ENCODE results near the gene MACROD1. TPM values are rescaled to one million over a fixed set of nuclear protein-coding genes. Genes with fewer than 3 reads are reported as not detected.

MACROD1 gene
- polyA plus RNA-seq, 1 donor (not counting 4 experiments of a cell fraction or from before 2014, with no cell fraction given): 4.6 TPM

DNA sequence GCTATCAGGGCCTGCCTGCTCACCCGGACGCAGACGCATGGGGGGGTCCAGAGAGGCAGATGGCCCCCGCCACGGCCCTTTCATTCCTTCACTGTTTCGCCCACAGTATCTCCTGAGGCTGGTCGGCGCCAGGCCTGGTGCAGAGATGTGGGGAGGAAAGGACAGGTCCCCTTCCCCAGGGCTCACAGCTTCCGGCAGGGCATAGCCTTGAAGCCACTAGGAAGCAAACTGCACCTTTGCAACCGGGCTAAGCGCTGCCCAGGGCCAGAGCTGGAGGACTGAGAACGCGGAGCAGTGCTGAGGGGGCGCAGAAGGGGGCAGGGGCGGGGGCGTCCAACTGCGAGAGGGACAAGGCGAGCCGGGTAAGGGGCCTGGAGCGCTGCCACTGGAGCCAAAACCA, 150.4 kb downstream of the MACROD1 start:
- dilution Hi-C loops (cut with MboI; ENCODE audit: extremely low pct_ligation_motif_present, low sequenced_read_pairs): no loop called here
- no peak for TF ChIP-seq EZH2 (IDR thresholded peaks at IDR 0.05; ENCODE audit: low read length)
- TF ChIP-seq, protein P1, sequence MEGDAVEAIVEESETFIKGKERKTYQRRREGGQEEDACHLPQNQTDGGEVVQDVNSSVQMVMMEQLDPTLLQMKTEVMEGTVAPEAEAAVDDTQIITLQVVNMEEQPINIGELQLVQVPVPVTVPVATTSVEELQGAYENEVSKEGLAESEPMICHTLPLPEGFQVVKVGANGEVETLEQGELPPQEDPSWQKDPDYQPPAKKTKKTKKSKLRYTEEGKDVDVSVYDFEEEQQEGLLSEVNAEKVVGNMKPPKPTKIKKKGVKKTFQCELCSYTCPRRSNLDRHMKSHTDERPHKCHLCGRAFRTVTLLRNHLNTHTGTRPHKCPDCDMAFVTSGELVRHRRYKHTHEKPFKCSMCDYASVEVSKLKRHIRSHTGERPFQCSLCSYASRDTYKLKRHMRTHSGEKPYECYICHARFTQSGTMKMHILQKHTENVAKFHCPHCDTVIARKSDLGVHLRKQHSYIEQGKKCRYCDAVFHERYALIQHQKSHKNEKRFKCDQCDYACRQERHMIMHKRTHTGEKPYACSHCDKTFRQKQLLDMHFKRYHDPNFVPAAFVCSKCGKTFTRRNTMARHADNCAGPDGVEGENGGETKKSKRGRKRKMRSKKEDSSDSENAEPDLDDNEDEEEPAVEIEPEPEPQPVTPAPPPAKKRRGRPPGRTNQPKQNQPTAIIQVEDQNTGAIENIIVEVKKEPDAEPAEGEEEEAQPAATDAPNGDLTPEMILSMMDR (optimal IDR thresholded peaks at IDR 0.05 in 1 of 3, IDR thresholded peaks at IDR 0.05 in 1 of 3, conservative IDR thresholded peaks at IDR 0.05 in 1 of 3; ENCODE audit: extremely low read depth in 1 of 3, insufficient read depth in 2 of 3, low read length in 3 of 3): no peak
- no peak for FAIRE-seq

GRCh38 chr11:64014356-64014755, 151.6 kb downstream of the MACROD1 start:
- H2AFZ ChIP-seq (ENCODE audit: control insufficient read depth, low read length): no peak overlapping the region
- dilution Hi-C loops (cut with MboI; ENCODE audit: extremely low pct_ligation_motif_present, low sequenced_read_pairs): no loop called here
- DNase-seq (ENCODE audit: low read depth, low spot score) (no peak), FAIRE-seq (no peak)
- peaks cover 14% of the 10 kb centered on the region for H3K27me3 ChIP-seq (ENCODE audit: control insufficient read depth, extremely low read depth, insufficient read depth, low read length)
- no peak for TF ChIP-seq EZH2 (IDR thresholded peaks at IDR 0.05; ENCODE audit: low read length)
- TF ChIP-seq, protein P1 (optimal IDR thresholded peaks at IDR 0.05 in 1 of 3, IDR thresholded peaks at IDR 0.05 in 1 of 3, conservative IDR thresholded peaks at IDR 0.05 in 1 of 3; ENCODE audit: extremely low read depth in 1 of 3, insufficient read depth in 2 of 3, low read length in 3 of 3): no peak
- no peaks in the 10 kb centered on the region for H3K79me2 ChIP-seq (ENCODE audit: control insufficient read depth, insufficient read depth, low read length)
- no peak overlapping the region for H3K4me2 ChIP-seq (ENCODE audit: control insufficient read depth, extremely low read depth, insufficient read depth, low read depth, low read length)
- H3K9ac ChIP-seq (ENCODE audit: control insufficient read depth, extremely low read depth, insufficient read depth, low read length): no peak overlapping the region
- no peaks in the 10 kb centered on the region for H4K20me1 ChIP-seq (ENCODE audit: control insufficient read depth, extremely low read depth, insufficient read depth, low read length)
- no peaks in the 10 kb centered on the region for H3K9me3 ChIP-seq (ENCODE audit: control insufficient read depth, low read depth, low read length)
- H3K9me1 ChIP-seq (ENCODE audit: control insufficient read depth, extremely low read depth, insufficient read depth, low read length): no peaks in the 10 kb centered on the region
- no peaks in the 10 kb centered on the region for H3K4me1 ChIP-seq (ENCODE audit: control insufficient read depth, extremely low read depth, insufficient read depth, low read length)
- no peak overlapping the region for H3K27ac ChIP-seq (ENCODE audit: control insufficient read depth, insufficient read depth, low read length)
- H3K36me3 ChIP-seq (ENCODE audit: control insufficient read depth in 2 of 2, extremely low read depth in 1 of 2, insufficient read depth in 2 of 2, low read length in 2 of 2): no peaks in the 10 kb centered on the region
- H3K4me3 ChIP-seq (ENCODE audit: control insufficient read depth in 2 of 3, extremely low read depth in 1 of 3, insufficient read depth in 2 of 3, low read depth in 1 of 3, low read length in 3 of 3): no peak overlapping the region

More for the DNA sequence above, 150.4 kb downstream of the MACROD1 start:
- Histone ChIP-seq H3K36me3 (ENCODE audit: control insufficient read depth in 2 of 2, extremely low read depth in 1 of 2, insufficient read depth in 2 of 2, low read length in 2 of 2) (no peaks in the 10 kb centered on the region), H3K9me1 (ENCODE audit: control insufficient read depth, extremely low read depth, insufficient read depth, low read length) (no peaks in the 10 kb centered on the region), H3K27ac (ENCODE audit: control insufficient read depth, insufficient read depth, low read length) (no peak overlapping the region), H3K79me2 (ENCODE audit: control insufficient read depth, insufficient read depth, low read length) (no peaks in the 10 kb centered on the region), H2AFZ (ENCODE audit: control insufficient read depth, low read length) (no peak overlapping the region), H3K9me3 (ENCODE audit: control insufficient read depth, low read depth, low read length) (no peaks in the 10 kb centered on the region), H3K27me3 (ENCODE audit: control insufficient read depth, extremely low read depth, insufficient read depth, low read length) (peaks cover 21% of the 10 kb centered on the region), H4K20me1 (ENCODE audit: control insufficient read depth, extremely low read depth, insufficient read depth, low read length) (no peaks in the 10 kb centered on the region), H3K4me1 (ENCODE audit: control insufficient read depth, extremely low read depth, insufficient read depth, low read length) (no peaks in the 10 kb centered on the region), H3K4me2 (ENCODE audit: control insufficient read depth, extremely low read depth, insufficient read depth, low read depth, low read length) (no peak overlapping the region), H3K9ac (ENCODE audit: control insufficient read depth, extremely low read depth, insufficient read depth, low read length) (no peak overlapping the region), H3K4me3 (ENCODE audit: control insufficient read depth in 2 of 3, extremely low read depth in 1 of 3, insufficient read depth in 2 of 3, low read depth in 1 of 3, low read length in 3 of 3) (no peak overlapping the region)
- DNase-seq (ENCODE audit: low read depth, low spot score): no peak

Measured in keratinocyte (primary cell).